HUES48 (cell line): ENCODE data around the gene DPP10.

Experiments
- H3K27ac ChIP-seq: one replicate; pipeline ENCODE4 v1.7.0; 2013; ENCODE audit warnings: low read depth, low read length, inconsistent platforms
- H3K27me3 ChIP-seq: 2 replicates; pipeline ENCODE4 v1.6.1; 2013; ENCODE audit warnings: mild to moderate bottlenecking, low read length; ENCODE audit not compliant: control insufficient read depth, insufficient read depth
- H3K36me3 ChIP-seq: 2 replicates; pipeline ENCODE4 v1.6.1; 2013; ENCODE audit warnings: low read length; ENCODE audit not compliant: control insufficient read depth, insufficient read depth
- H3K4me1 ChIP-seq: 2 replicates; pipeline ENCODE4 v1.6.1; 2013; ENCODE audit warnings: mild to moderate bottlenecking, low read length; ENCODE audit not compliant: control insufficient read depth, insufficient read depth
- H3K4me3 ChIP-seq: 2 replicates; pipeline ENCODE4 v1.5.1; 2013; ENCODE audit warnings: mild to moderate bottlenecking, low read depth, low read length
- H3K9ac ChIP-seq: 2 replicates; pipeline ENCODE4 v1.6.1; 2013; ENCODE audit warnings: mild to moderate bottlenecking, low read depth, low read length, moderate library complexity
- H3K9me3 ChIP-seq: 2 replicates; pipeline ENCODE4 v1.6.1; 2013; ENCODE audit warnings: low read length; ENCODE audit not compliant: control insufficient read depth, insufficient read depth

The DPP10 gene

GRCh38 chr2:114543236-114543766, 100.9 kb downstream of the DPP10 start:
- Histone ChIP-seq H3K36me3 (no peaks in the 10 kb centered on the region), H3K4me3 (no peak overlapping the region), H3K9me3 (no peaks in the 10 kb centered on the region), H3K27ac (peak overlapping the region; percentile 21), H3K9ac (no peak overlapping the region), H3K27me3 (no peaks in the 10 kb centered on the region), H3K4me1 (peaks cover 5% of the 10 kb centered on the region)

DNA sequence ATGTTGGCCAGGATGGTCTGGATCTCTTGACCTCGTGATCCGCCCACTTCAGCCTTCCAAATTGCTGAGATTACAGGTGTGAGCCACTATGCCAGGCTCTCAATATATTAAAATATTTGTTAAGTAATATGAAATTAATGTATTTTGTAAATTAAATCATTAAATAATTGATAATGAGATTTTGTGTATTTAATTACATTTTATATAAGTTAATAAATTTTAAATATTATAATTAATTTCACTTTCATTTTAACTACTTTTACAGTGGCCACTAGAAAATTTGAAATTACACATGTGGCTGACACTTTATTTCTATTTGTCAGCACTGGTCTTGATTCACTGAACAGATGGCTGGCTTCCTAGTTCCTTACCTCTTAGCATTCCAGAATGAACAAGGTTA, 102.6 kb downstream of the DPP10 start:
- H3K9ac ChIP-seq = no peak overlapping the region
- H3K36me3 ChIP-seq = no peaks in the 10 kb centered on the region
- peaks cover 5% of the 10 kb centered on the region for H3K4me1 ChIP-seq
- H3K9me3 ChIP-seq = no peaks in the 10 kb centered on the region
- H3K4me3 ChIP-seq = no peak overlapping the region
- H3K27me3 ChIP-seq = no peaks in the 10 kb centered on the region
- no peak overlapping the region for H3K27ac ChIP-seq

- peaks cover 5% of the 10 kb centered on the region for H3K4me1 ChIP-seq
- H3K27ac ChIP-seq = no peak overlapping the region
- H3K4me3 ChIP-seq = no peak overlapping the region
- no peaks in the 10 kb centered on the region for H3K27me3 ChIP-seq
- H3K9me3 ChIP-seq = no peaks in the 10 kb centered on the region
- H3K9ac ChIP-seq = no peak overlapping the region
- no peaks in the 10 kb centered on the region for H3K36me3 ChIP-seq
Observed at GRCh38 chr2:114546531-114546930, 104.1 kb downstream of the DPP10 start.

DNA sequence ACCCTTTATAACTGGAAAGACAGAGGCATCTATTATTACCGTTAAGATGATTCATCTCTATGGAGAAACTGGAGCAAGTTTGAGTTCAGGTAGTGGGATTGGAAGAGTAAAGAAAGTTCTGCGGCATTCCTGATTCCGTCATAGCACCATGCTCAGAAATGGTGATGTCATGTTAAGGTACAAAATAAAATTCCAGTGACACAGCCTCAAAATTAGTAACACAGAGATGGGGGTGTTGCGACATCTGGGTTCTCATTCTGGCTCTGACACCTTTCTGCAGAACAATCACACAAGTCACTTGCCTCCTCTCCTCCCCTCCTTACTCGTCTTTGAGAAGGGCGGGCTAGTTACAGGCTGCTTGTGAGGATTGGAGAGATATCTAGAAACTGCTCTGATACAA, 105.7 kb downstream of the DPP10 start:
- no peaks in the 10 kb centered on the region for H3K36me3 ChIP-seq
- peaks cover 2% of the 10 kb centered on the region for H3K4me1 ChIP-seq
- no peaks in the 10 kb centered on the region for H3K9me3 ChIP-seq
- H3K27me3 ChIP-seq = no peaks in the 10 kb centered on the region
- H3K9ac ChIP-seq = no peak overlapping the region
- H3K27ac ChIP-seq = no peak overlapping the region
- H3K4me3 ChIP-seq = no peak overlapping the region

- Histone ChIP-seq H3K9ac (no peak overlapping the region), H3K27ac (no peak overlapping the region)
Observed at GRCh38 chr2:114550364-114550763, 107.9 kb downstream of the DPP10 start.

GRCh38 chr2:114550895-114551793, 108.7 kb downstream of the DPP10 start:
- Histone ChIP-seq H3K27ac (no peak overlapping the region), H3K27me3 (no peaks in the 10 kb centered on the region), H3K36me3 (no peaks in the 10 kb centered on the region), H3K4me1 (no peaks in the 10 kb centered on the region), H3K9me3 (no peaks in the 10 kb centered on the region), H3K9ac (no peak overlapping the region), H3K4me3 (no peak overlapping the region)

More at GRCh38 chr2:114550364-114550763, 107.9 kb downstream of the DPP10 start:
- Histone ChIP-seq H3K9me3 (no peaks in the 10 kb centered on the region), H3K4me1 (no peaks in the 10 kb centered on the region), H3K36me3 (no peaks in the 10 kb centered on the region), H3K27me3 (no peaks in the 10 kb centered on the region), H3K4me3 (no peak overlapping the region)

GRCh38 chr2:114553027-114553426, 110.6 kb downstream of the DPP10 start:
- Histone ChIP-seq H3K36me3 (no peaks in the 10 kb centered on the region), H3K27ac (no peak overlapping the region), H3K4me3 (no peak overlapping the region), H3K9me3 (no peaks in the 10 kb centered on the region), H3K27me3 (no peaks in the 10 kb centered on the region), H3K9ac (no peak overlapping the region), H3K4me1 (no peaks in the 10 kb centered on the region)

DNA sequence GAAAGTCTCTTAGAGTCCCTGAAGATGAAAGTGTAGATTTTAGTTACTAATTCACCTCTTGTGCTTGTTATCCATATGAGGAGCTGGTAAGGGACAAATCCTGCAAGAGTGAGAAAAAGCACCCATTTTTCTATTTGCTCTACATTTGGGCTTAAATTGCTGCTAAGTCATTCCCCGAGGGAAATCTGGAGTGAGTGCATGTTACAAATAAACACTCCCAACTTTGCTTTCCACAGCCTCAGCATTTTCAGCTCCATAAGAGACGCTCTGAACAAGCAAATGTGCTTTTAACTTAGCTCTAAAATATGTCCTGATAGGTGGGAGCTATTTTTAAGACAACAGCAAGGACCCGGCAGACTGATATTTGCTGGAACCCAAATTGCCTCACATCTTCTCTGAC, 126.7 kb downstream of the DPP10 start:
- Histone ChIP-seq H3K27me3 (no peaks in the 10 kb centered on the region), H3K4me1 (no peaks in the 10 kb centered on the region), H3K9me3 (no peaks in the 10 kb centered on the region), H3K9ac (no peak overlapping the region), H3K27ac (no peak overlapping the region), H3K36me3 (no peaks in the 10 kb centered on the region), H3K4me3 (no peak overlapping the region)

DNA sequence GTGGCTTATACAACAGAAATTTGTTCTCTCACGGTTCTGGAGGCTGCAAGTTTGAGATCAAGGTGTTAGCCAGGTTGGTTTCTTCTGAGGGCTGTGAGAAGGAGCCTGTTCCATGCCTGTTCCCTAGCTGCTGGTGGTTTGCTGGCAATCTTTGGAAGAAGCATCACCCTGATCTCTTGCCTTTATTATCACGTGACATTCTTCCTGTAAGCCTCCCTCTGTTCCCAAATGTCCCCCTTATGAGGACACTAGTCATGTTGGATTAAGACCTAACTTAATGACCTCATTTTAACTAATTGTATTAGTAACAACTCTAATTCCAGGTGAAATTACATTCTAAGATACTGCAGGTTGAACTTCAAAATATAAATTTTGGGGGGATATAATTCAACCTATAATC, 135.2 kb downstream of the DPP10 start:
- H3K9ac ChIP-seq = no peak overlapping the region
- no peak overlapping the region for H3K4me3 ChIP-seq
- H3K27ac ChIP-seq = no peak overlapping the region
- H3K27me3 ChIP-seq = no peaks in the 10 kb centered on the region
- no peaks in the 10 kb centered on the region for H3K4me1 ChIP-seq
- no peaks in the 10 kb centered on the region for H3K36me3 ChIP-seq
- no peaks in the 10 kb centered on the region for H3K9me3 ChIP-seq

- Histone ChIP-seq H3K4me3 (no peak overlapping the region), H3K9ac (no peak overlapping the region), H3K9me3 (no peaks in the 10 kb centered on the region), H3K36me3 (no peaks in the 10 kb centered on the region), H3K27me3 (no peaks in the 10 kb centered on the region), H3K27ac (no peak overlapping the region), H3K4me1 (no peaks in the 10 kb centered on the region)
Observed at GRCh38 chr2:114579542-114579941, 137.1 kb downstream of the DPP10 start.

- no peaks in the 10 kb centered on the region for H3K9me3 ChIP-seq
- H3K27ac ChIP-seq = no peak overlapping the region
- no peaks in the 10 kb centered on the region for H3K4me1 ChIP-seq
- H3K9ac ChIP-seq = no peak overlapping the region
- H3K36me3 ChIP-seq = no peaks in the 10 kb centered on the region
- no peaks in the 10 kb centered on the region for H3K27me3 ChIP-seq
- no peak overlapping the region for H3K4me3 ChIP-seq
Observed at GRCh38 chr2:114580691-114581090, 138.2 kb downstream of the DPP10 start.
